Measurements from ENCODE around the gene ITGB2.

DNA sequence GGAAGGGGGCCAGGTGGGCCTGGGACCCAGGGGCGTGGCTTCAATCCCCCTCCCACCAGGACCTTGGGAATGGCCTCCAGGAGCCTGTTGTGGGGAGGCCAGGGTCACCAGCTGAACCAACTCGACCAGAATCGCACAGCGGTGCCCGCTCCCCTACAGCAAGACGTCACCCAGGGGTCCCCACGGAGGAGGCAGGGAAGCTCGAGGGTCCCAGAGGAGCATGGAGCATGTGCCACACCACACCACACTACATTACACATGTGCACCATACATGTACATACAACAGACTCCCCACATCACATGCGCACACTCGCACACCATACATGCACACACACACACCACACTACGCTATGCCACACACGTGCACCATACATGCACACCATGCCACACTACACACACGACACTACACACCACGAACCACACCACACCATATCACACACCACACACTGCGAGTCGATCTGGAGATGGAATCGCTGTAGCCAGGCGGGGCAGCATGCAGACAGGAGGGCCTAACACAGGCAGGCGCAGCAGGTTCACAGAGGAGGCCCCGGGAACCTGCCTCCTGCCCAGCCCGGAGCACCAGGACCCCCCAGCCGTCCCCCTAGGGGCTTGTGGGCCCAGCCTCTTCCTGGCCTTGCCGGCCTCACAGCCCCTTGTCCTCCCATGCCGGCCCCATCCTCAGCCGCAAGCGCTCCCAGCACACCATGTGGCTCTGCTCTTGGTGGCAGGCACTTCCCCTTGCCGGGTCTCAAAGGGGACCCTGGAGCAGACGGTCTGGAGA, 596 bp downstream of the ITGB2 start:
- no peak for TF ChIP-seq POLR2A (IDR thresholded peaks at IDR 0.05)
- TF ChIP-seq, protein P1, sequence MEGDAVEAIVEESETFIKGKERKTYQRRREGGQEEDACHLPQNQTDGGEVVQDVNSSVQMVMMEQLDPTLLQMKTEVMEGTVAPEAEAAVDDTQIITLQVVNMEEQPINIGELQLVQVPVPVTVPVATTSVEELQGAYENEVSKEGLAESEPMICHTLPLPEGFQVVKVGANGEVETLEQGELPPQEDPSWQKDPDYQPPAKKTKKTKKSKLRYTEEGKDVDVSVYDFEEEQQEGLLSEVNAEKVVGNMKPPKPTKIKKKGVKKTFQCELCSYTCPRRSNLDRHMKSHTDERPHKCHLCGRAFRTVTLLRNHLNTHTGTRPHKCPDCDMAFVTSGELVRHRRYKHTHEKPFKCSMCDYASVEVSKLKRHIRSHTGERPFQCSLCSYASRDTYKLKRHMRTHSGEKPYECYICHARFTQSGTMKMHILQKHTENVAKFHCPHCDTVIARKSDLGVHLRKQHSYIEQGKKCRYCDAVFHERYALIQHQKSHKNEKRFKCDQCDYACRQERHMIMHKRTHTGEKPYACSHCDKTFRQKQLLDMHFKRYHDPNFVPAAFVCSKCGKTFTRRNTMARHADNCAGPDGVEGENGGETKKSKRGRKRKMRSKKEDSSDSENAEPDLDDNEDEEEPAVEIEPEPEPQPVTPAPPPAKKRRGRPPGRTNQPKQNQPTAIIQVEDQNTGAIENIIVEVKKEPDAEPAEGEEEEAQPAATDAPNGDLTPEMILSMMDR (IDR thresholded peaks at IDR 0.05) = no peak
